Measurements from ENCODE around the gene IRS2. TPM values are rescaled to one million over a fixed set of nuclear protein-coding genes. Genes with fewer than 3 reads are reported as not detected.
A peak's percentile ranks its signal among the peaks of the same experiment; 100 is the strongest.

IRS2 gene
- total and polyA plus RNA-seq, 7 experiments from 2014 or later, result 2.7 to 94.9 (median 26.1) TPM

DNA sequence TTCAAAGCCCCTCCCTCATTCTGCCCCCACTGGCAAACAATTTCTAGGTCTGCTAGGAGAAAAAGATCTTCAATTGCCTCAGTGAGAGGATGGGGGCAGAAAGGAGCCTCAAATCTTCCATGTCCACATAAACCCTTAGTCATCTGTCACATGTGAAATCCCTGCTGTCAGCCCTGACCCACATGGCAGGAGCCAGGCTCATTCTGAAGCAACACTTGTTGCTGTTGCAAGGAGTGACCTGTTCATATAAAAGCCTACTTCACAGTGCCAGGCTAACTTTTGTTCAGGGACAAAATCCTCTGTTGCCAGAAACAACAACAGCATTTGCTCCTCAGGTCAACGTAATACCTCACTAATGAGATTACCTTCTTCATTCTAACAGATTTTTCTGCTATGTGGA is 70.5 kb downstream of the IRS2 start:
- Histone ChIP-seq H3K4me1 (ENCODE audit: control insufficient read depth in 2 of 2, insufficient read depth in 2 of 2, low read length in 2 of 2) (no peaks in the 10 kb centered on the region), H3K9me3 (ENCODE audit: control insufficient read depth in 2 of 3, low read length in 3 of 3) (no peaks in the 10 kb centered on the region), H3K4me3 (ENCODE audit: low read length) (no peak overlapping the region), H3K27ac (ENCODE audit: low read depth, low read length) (no peak overlapping the region), H3K27me3 (ENCODE audit: control insufficient read depth in 2 of 2, insufficient read depth in 2 of 2, low read length in 2 of 2) (no peaks in the 10 kb centered on the region), H3K36me3 (ENCODE audit: control insufficient read depth in 2 of 3, insufficient read depth in 3 of 3, low read length in 3 of 3) (no peaks in the 10 kb centered on the region)
- Mint-ChIP-seq H3K36me3 (no peaks in the 10 kb centered on the region), H3K4me1 (peaks cover 0 to 5% (median 0%) of the 10 kb centered on the region in 7 donors), H3K27me3 (peaks cover 2 to 8% (median 6%) of the 10 kb centered on the region in 5 donors), H3K9me3 (no peaks in the 10 kb centered on the region), H3K27ac (no peak overlapping the region), H3K4me3 (no peak overlapping the region)
- CTCF ChIA-PET, result no interaction called here
- intact Hi-C loops (cut with micrococcal nuclease), result no loop called here
- DNase-seq, result no peak
- ATAC-seq, result peak; percentile 66
- POLR2A ChIA-PET, result no interaction called here

DNA sequence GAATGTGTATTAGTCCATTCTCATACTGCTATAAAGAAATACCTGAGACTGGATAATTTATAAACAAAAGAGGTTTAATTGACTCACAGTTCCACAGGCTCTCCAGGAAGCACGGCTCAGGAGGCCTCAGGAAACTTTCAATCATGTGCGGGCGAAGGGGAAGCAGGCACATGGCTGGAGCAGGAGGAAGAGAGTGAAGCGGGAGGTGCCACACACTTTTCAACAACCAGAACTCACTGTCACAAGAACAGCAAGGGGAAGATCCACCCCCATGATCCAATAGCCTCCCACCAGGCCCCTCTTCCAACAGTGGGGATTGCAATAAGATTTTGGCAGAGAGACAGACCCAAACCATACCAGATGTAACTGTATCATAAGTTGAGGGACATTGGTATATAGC is 72.7 kb downstream of the IRS2 start:
- H3K27ac ChIP-seq (ENCODE audit: low read depth, low read length), result no peak overlapping the region
- peaks cover 0 to 2% (median 0%) of the 10 kb centered on the region in 7 donors for H3K4me1 Mint-ChIP-seq
- no peaks in the 10 kb centered on the region for H3K9me3 Mint-ChIP-seq
- H3K4me3 Mint-ChIP-seq, result no peak overlapping the region
- intact Hi-C loops (cut with micrococcal nuclease), result no loop called here
- CTCF ChIA-PET, result no interaction called here
- H3K9me3 ChIP-seq (ENCODE audit: control insufficient read depth in 2 of 3, low read length in 3 of 3), result no peaks in the 10 kb centered on the region
- H3K4me1 ChIP-seq (ENCODE audit: control insufficient read depth in 2 of 2, insufficient read depth in 2 of 2, low read length in 2 of 2), result no peaks in the 10 kb centered on the region
- H3K27ac Mint-ChIP-seq, result no peak overlapping the region
- POLR2A ChIA-PET, result no interaction called here
- H3K4me3 ChIP-seq (ENCODE audit: low read length), result no peak overlapping the region
- H3K27me3 ChIP-seq (ENCODE audit: control insufficient read depth in 2 of 2, insufficient read depth in 2 of 2, low read length in 2 of 2), result no peaks in the 10 kb centered on the region
- no peak for ATAC-seq
- DNase-seq, result no peak
- peaks cover 0 to 6% (median 0%) of the 10 kb centered on the region in 5 donors for H3K27me3 Mint-ChIP-seq
- no peaks in the 10 kb centered on the region for H3K36me3 ChIP-seq (ENCODE audit: control insufficient read depth in 2 of 3, insufficient read depth in 3 of 3, low read length in 3 of 3)
- H3K36me3 Mint-ChIP-seq, result no peaks in the 10 kb centered on the region

DNA sequence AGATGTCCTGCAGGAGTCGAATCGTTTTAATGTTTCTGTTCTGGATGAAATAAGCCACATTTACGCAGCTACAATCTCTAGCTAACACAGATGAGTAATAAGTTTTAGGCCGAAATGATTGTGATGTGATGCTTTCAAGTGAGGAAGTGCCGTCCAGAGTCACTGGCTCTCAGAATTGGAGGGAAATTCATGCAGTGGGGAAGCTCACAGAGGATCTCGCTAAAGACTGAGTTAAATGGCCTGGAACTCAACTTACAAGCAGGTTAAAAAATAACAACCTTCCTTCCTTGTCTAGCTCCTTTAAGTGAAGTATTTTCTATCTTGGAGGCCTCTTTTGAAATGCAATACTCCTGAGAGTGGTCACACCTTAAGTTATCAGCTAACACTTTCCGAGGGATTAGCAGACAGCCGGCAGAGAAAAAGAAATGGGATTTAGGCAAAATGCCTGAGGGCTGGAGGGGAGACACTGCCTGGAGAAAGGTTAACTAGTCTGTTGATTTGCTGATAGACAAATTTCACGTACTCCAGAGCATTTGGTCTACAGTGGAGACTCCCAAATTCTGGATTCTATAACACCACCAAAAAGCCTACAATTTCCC is 74.2 kb downstream of the IRS2 start:
- H3K9me3 Mint-ChIP-seq, result no peaks in the 10 kb centered on the region
- POLR2A ChIA-PET, result no interaction called here
- no peak overlapping the region for H3K27ac ChIP-seq (ENCODE audit: low read depth, low read length)
- no peaks in the 10 kb centered on the region for H3K36me3 ChIP-seq (ENCODE audit: control insufficient read depth in 2 of 3, insufficient read depth in 3 of 3, low read length in 3 of 3)
- H3K4me3 ChIP-seq (ENCODE audit: low read length), result no peak overlapping the region
- CTCF ChIA-PET, result no interaction called here
- H3K27me3 ChIP-seq (ENCODE audit: control insufficient read depth in 2 of 2, insufficient read depth in 2 of 2, low read length in 2 of 2), result no peaks in the 10 kb centered on the region
- H3K27me3 Mint-ChIP-seq, result peaks cover 0 to 6% (median 0%) of the 10 kb centered on the region in 5 donors
- no peaks in the 10 kb centered on the region for H3K36me3 Mint-ChIP-seq
- peaks cover 0 to 4% (median 0%) of the 10 kb centered on the region in 7 donors for H3K4me1 Mint-ChIP-seq
- ATAC-seq (no peak), DNase-seq (no peak)
- H3K27ac Mint-ChIP-seq, result no peak overlapping the region
- intact Hi-C loops (cut with micrococcal nuclease), result no loop called here
- H3K4me1 ChIP-seq (ENCODE audit: control insufficient read depth in 2 of 2, insufficient read depth in 2 of 2, low read length in 2 of 2), result no peaks in the 10 kb centered on the region
- H3K4me3 Mint-ChIP-seq, result no peak overlapping the region
- no peaks in the 10 kb centered on the region for H3K9me3 ChIP-seq (ENCODE audit: control insufficient read depth in 2 of 3, low read length in 3 of 3)

DNA sequence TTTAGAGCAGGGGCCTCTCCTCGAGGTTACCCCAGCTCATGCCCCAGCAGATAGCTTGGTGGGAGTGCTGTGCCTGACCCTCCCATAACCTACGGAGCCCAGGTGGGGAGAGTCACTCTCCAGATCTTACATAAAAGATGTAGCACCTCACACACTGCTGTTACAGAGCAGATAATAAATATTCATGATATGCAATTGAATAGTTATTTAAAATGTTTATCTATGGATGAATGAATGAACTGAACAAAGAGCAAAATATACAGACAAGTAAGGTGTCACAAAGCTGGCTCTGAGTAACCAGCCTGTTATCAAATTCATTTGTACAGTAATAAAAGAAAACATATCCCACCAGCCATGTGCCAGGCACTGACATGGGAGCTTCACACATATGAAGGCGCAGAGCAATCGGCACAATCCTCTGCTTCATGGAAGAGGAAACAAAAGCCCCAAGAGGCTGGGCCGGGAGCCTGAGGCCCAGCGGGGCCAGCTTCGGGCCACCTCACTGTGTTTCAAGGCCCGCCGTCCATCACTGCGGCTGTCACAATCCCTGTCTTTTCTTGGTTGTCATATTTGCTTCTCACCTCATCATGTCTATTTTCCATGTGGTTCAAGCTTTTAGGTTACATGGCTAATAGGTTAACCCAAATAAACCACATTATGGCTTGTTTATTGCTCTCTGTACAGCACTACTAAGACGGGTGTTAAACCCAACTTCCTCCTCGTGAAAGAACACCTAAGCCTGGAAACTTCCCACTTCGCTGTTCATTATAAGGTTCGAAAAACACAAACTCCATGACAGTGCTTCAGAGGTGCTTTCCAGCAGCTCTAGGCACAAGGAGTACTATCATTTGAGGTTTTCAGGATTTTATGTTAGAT is 78.4 kb downstream of the IRS2 start:
- no peak overlapping the region for H3K4me3 Mint-ChIP-seq
- Histone ChIP-seq H3K9me3 (ENCODE audit: control insufficient read depth in 2 of 3, low read length in 3 of 3) (no peaks in the 10 kb centered on the region), H3K36me3 (ENCODE audit: control insufficient read depth in 2 of 3, insufficient read depth in 3 of 3, low read length in 3 of 3) (no peaks in the 10 kb centered on the region), H3K4me3 (ENCODE audit: low read length) (no peak overlapping the region), H3K4me1 (ENCODE audit: control insufficient read depth in 2 of 2, insufficient read depth in 2 of 2, low read length in 2 of 2) (no peaks in the 10 kb centered on the region), H3K27me3 (ENCODE audit: control insufficient read depth in 2 of 2, insufficient read depth in 2 of 2, low read length in 2 of 2) (no peaks in the 10 kb centered on the region), H3K27ac (ENCODE audit: low read depth, low read length) (no peak overlapping the region)
- H3K27ac Mint-ChIP-seq, result no peak overlapping the region
- no peak for DNase-seq
- intact Hi-C loops (cut with micrococcal nuclease), result no loop called here
- no peaks in the 10 kb centered on the region for H3K9me3 Mint-ChIP-seq
- ATAC-seq, result peak; percentile 25
- ChIA-PET POLR2A (no interaction called here), CTCF (no interaction called here)
- H3K4me1 Mint-ChIP-seq, result peaks cover 4 to 11% (median 9%) of the 10 kb centered on the region in 7 donors
- peaks cover 18 to 29% (median 23%) of the 10 kb centered on the region in 5 donors for H3K27me3 Mint-ChIP-seq
- H3K36me3 Mint-ChIP-seq, result peaks cover 0 to 8% (median 0%) of the 10 kb centered on the region in 5 donors

DNA sequence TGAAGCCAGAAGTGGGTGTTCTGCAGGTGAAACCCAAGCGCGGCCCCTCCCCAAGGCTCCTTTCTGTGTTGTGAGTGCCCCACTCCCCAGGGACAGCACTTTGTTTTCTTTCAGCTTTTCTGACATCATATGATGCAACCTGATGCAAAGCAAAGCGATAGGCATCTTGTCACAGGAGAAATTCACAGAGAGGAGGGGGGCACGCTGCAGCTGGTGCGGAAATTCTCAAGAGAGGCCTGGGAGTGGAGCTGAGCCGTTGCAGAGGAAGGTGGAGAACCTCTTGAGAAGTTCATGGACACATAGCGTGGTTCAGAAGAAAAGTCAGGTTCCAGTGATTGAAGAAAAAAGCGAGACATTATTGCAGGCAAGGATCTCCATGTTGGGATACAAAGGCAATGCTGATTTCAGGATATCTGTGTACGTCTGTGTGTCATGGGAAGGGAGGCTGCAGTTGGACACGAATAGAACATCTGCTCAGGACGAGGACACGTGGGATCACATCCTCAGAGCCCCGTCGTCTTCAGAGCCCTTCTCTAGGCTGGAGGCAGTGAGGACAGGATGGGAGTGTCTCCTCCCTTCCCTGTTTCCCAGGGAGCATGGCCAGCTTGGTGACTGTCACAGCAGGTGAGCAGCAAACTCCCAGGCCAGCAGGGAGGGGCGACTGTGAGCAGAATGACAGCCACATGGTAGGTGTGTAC is 79.2 kb downstream of the IRS2 start:
- ChIA-PET POLR2A (no interaction called here), CTCF (no interaction called here)
- ATAC-seq (no peak), DNase-seq (no peak)
- Histone ChIP-seq H3K4me3 (ENCODE audit: low read length) (no peak overlapping the region), H3K27ac (ENCODE audit: low read depth, low read length) (no peak overlapping the region), H3K36me3 (ENCODE audit: control insufficient read depth in 2 of 3, insufficient read depth in 3 of 3, low read length in 3 of 3) (no peaks in the 10 kb centered on the region), H3K27me3 (ENCODE audit: control insufficient read depth in 2 of 2, insufficient read depth in 2 of 2, low read length in 2 of 2) (no peaks in the 10 kb centered on the region), H3K4me1 (ENCODE audit: control insufficient read depth in 2 of 2, insufficient read depth in 2 of 2, low read length in 2 of 2) (no peaks in the 10 kb centered on the region), H3K9me3 (ENCODE audit: control insufficient read depth in 2 of 3, low read length in 3 of 3) (no peaks in the 10 kb centered on the region)
- Mint-ChIP-seq H3K27ac (no peak overlapping the region), H3K27me3 (peaks cover 18 to 29% (median 23%) of the 10 kb centered on the region in 5 donors), H3K9me3 (no peaks in the 10 kb centered on the region), H3K36me3 (peaks cover 0 to 8% (median 0%) of the 10 kb centered on the region in 5 donors), H3K4me3 (no peak overlapping the region), H3K4me1 (peaks cover 4 to 11% (median 9%) of the 10 kb centered on the region in 7 donors)
- intact Hi-C loops (cut with micrococcal nuclease), result no loop called here

DNA sequence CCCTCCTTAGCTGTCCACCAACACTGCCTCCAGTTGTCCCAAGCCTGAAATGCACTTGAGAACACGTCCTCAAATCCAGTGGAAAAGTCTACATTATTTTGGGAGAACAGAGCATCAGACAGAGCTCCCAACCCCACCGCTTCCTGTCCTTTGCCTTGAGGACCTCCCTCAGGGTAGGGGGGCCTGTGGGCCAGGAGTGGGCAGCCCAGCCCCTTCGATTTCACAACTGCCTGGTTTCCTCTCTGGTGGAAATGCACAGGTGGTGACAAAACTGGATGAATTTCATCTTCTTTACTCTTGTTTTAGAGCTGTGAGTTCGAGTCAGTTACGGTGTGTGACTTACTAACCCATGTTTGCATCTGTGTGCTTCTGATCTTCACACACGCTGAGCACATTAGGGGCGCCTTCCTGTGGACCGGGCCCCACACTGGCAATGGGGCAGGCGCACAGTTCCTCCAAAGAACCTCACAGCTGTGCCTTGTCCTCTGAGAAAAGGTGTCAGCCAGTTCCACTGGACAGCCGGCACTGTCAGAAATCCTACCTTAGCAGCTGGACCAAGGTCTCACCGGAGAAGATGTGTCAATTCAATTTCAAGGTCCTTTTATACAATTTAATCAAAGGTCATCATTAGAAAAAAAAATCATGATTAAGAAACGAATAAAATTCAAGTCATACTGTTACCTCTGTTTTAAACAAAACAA is 80.2 kb downstream of the IRS2 start:
- H3K9me3 ChIP-seq (ENCODE audit: control insufficient read depth in 2 of 3, low read length in 3 of 3), result no peaks in the 10 kb centered on the region
- intact Hi-C loops (cut with micrococcal nuclease), result no loop called here
- peaks cover 0 to under 1% (median 0%) of the 10 kb centered on the region in 11 donors for H3K9me3 Mint-ChIP-seq
- no peaks in the 10 kb centered on the region for H3K27me3 ChIP-seq (ENCODE audit: control insufficient read depth in 2 of 2, insufficient read depth in 2 of 2, low read length in 2 of 2)
- H3K4me1 ChIP-seq (ENCODE audit: control insufficient read depth in 2 of 2, insufficient read depth in 2 of 2, low read length in 2 of 2), result no peaks in the 10 kb centered on the region
- DNase-seq (no peak), ATAC-seq (no peak)
- CTCF ChIA-PET, result no interaction called here
- no peak overlapping the region for H3K4me3 Mint-ChIP-seq
- POLR2A ChIA-PET, result no interaction called here
- peaks cover 4 to 11% (median 9%) of the 10 kb centered on the region in 7 donors for H3K4me1 Mint-ChIP-seq
- peaks cover 0 to 8% (median 0%) of the 10 kb centered on the region in 5 donors for H3K36me3 Mint-ChIP-seq
- H3K4me3 ChIP-seq (ENCODE audit: low read length), result no peak overlapping the region
- H3K36me3 ChIP-seq (ENCODE audit: control insufficient read depth in 2 of 3, insufficient read depth in 3 of 3, low read length in 3 of 3), result no peaks in the 10 kb centered on the region
- H3K27me3 Mint-ChIP-seq, result peaks cover 18 to 29% (median 28%) of the 10 kb centered on the region in 5 donors
- no peak overlapping the region for H3K27ac Mint-ChIP-seq
- H3K27ac ChIP-seq (ENCODE audit: low read depth, low read length), result no peak overlapping the region
